GM12873 (cell line): ENCODE measurements around the gene DKK2.

ENCODE experiments used
- CTCF ChIP-seq: IDR thresholded peaks from 2 replicates; pipeline ENCODE4 v1.5.1; 2012; ENCODE audit warnings: low read depth, mild to moderate bottlenecking, moderate library complexity, low read length, control low read depth; ENCODE audit not compliant: insufficient read depth; ENCODE audit errors: missing control alignments

The DKK2 gene

GRCh38 chr4:106985830-106986229 lies 50.3 kb downstream of the DKK2 start:
- TF ChIP-seq CTCF: no peak

GRCh38 chr4:106982711-106983211 lies 53.4 kb downstream of the DKK2 start:
- TF ChIP-seq CTCF: no peak

- no peak for TF ChIP-seq CTCF
Measured at GRCh38 chr4:106981431-106981830, 54.7 kb downstream of the DKK2 start.

GRCh38 chr4:106979476-106979875 lies 56.6 kb downstream of the DKK2 start:
- no peak for TF ChIP-seq CTCF

- TF ChIP-seq CTCF: no peak
Measured at GRCh38 chr4:106978046-106978774, 57.9 kb downstream of the DKK2 start.

GRCh38 chr4:106971636-106972035 lies 64.5 kb downstream of the DKK2 start:
- no peak for TF ChIP-seq CTCF

- no peak for TF ChIP-seq CTCF
Measured at GRCh38 chr4:106967892-106968291, 68.2 kb downstream of the DKK2 start.
